Measurements from ENCODE around the gene SDHB.

SDHB gene

GRCh38 chr1:17045634-17046333 lies 8.0 kb downstream of the SDHB start:
- no peak overlapping the region for H2AFZ ChIP-seq (ENCODE audit: low read depth, low read length)
- H3K9me3 ChIP-seq (ENCODE audit: insufficient read depth, low read length), result no peaks in the 10 kb centered on the region
- 0 out of 2 replicates have a peak overlapping the region, but pooled peaks have one; percentile 23 for H3K9ac ChIP-seq (ENCODE audit: low read length)
- H3K36me3 ChIP-seq (replicated peaks; ENCODE audit: low read depth, low read length), result peaks cover 9% of the 10 kb centered on the region
- H3K4me2 ChIP-seq (ENCODE audit: low read length), result peak overlapping the region; percentile 51
- peak overlapping the region; percentile 25; the same call in 1 of the 2 replicates for H3K4me3 ChIP-seq (ENCODE audit: low read length)
- no peak overlapping the region for H3K27ac ChIP-seq (ENCODE audit: low read length)
- peaks cover 8% of the 10 kb centered on the region; the same call in 1 of the 2 replicates for H3K79me2 ChIP-seq (ENCODE audit: low read length)
- no peaks in the 10 kb centered on the region for H3K27me3 ChIP-seq (ENCODE audit: low read depth, low read length)
- no peaks in the 10 kb centered on the region for H4K20me1 ChIP-seq (ENCODE audit: insufficient read depth, low read length)
- no peak for TF ChIP-seq EZH2phosphoT487 (IDR thresholded peaks at IDR 0.05; ENCODE audit: low read depth)
- TF ChIP-seq, protein P1, sequence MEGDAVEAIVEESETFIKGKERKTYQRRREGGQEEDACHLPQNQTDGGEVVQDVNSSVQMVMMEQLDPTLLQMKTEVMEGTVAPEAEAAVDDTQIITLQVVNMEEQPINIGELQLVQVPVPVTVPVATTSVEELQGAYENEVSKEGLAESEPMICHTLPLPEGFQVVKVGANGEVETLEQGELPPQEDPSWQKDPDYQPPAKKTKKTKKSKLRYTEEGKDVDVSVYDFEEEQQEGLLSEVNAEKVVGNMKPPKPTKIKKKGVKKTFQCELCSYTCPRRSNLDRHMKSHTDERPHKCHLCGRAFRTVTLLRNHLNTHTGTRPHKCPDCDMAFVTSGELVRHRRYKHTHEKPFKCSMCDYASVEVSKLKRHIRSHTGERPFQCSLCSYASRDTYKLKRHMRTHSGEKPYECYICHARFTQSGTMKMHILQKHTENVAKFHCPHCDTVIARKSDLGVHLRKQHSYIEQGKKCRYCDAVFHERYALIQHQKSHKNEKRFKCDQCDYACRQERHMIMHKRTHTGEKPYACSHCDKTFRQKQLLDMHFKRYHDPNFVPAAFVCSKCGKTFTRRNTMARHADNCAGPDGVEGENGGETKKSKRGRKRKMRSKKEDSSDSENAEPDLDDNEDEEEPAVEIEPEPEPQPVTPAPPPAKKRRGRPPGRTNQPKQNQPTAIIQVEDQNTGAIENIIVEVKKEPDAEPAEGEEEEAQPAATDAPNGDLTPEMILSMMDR (IDR thresholded peaks at IDR 0.05; ENCODE audit: low read depth, low read length), result peak; percentile 67
- H3K4me1 ChIP-seq (ENCODE audit: low read length), result peaks cover 3% of the 10 kb centered on the region

DNA sequence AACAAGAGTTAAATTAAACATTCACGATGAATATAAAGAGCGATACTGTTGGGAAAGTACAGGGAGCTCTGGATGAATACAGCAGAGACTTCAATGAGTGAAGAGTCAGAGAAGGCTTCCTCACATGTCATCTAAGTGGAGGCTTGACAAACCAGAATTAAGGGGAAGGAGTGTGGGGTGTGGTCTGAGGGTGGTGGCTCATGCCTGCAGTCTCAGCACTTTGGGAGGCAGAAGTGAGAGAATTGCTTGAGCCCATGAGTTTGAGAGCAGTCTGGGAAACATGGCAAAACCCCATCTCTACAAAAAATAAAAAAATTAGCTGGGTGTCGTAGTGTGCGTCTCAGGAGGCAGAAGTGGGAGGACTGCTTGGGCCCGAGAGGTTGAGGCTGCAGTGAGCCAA lies 8.7 kb downstream of the SDHB start:
- Histone ChIP-seq H3K36me3 (replicated peaks; ENCODE audit: low read depth, low read length) (peaks cover 9% of the 10 kb centered on the region), H3K4me2 (ENCODE audit: low read length) (no peak overlapping the region), H2AFZ (ENCODE audit: low read depth, low read length) (no peak overlapping the region), H3K9ac (ENCODE audit: low read length) (no peak overlapping the region), H3K4me1 (ENCODE audit: low read length) (peaks cover 3% of the 10 kb centered on the region), H3K9me3 (ENCODE audit: insufficient read depth, low read length) (no peaks in the 10 kb centered on the region), H4K20me1 (ENCODE audit: insufficient read depth, low read length) (no peaks in the 10 kb centered on the region), H3K27ac (ENCODE audit: low read length) (no peak overlapping the region), H3K27me3 (ENCODE audit: low read depth, low read length) (no peaks in the 10 kb centered on the region), H3K79me2 (ENCODE audit: low read length) (peaks cover 6% of the 10 kb centered on the region; the same call in 1 of the 2 replicates), H3K4me3 (ENCODE audit: low read length) (no peak overlapping the region)
- TF ChIP-seq, protein P1 (IDR thresholded peaks at IDR 0.05; ENCODE audit: low read depth, low read length), result no peak
- TF ChIP-seq EZH2phosphoT487 (IDR thresholded peaks at IDR 0.05; ENCODE audit: low read depth), result no peak

DNA sequence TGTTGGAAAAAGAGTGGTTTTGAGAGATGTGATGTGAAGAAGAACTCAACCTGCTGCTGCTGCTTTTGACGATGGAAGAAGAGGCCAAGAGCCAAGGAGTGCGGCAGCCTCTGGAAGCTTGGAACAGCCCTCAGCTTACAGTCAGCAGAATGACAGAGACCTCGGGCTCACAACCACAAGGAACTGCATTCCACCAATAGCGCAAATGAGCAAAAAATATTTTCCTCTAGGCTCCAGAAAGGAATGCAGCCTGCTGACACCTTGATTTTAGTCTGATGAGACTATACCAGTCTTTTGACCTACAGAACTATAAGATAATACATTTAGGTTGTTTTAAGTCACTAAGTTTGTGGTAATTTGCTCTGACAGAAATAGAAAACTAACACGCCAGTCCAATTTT lies 10.2 kb downstream of the SDHB start:
- no peaks in the 10 kb centered on the region for H4K20me1 ChIP-seq (ENCODE audit: insufficient read depth, low read length)
- H3K9ac ChIP-seq (ENCODE audit: low read length), result no peak overlapping the region
- no peak overlapping the region for H3K4me2 ChIP-seq (ENCODE audit: low read length)
- no peak overlapping the region for H3K4me3 ChIP-seq (ENCODE audit: low read length)
- peaks cover 3% of the 10 kb centered on the region for H3K4me1 ChIP-seq (ENCODE audit: low read length)
- peaks cover 13% of the 10 kb centered on the region for H3K36me3 ChIP-seq (replicated peaks; ENCODE audit: low read depth, low read length)
- H2AFZ ChIP-seq (ENCODE audit: low read depth, low read length), result no peak overlapping the region
- TF ChIP-seq EZH2phosphoT487 (IDR thresholded peaks at IDR 0.05; ENCODE audit: low read depth), result no peak
- TF ChIP-seq, protein P1 (IDR thresholded peaks at IDR 0.05; ENCODE audit: low read depth, low read length), result no peak
- no peaks in the 10 kb centered on the region for H3K27me3 ChIP-seq (ENCODE audit: low read depth, low read length)
- no peak overlapping the region for H3K27ac ChIP-seq (ENCODE audit: low read length)
- peaks cover 4% of the 10 kb centered on the region; the same call in 1 of the 2 replicates for H3K79me2 ChIP-seq (ENCODE audit: low read length)
- H3K9me3 ChIP-seq (ENCODE audit: insufficient read depth, low read length), result no peaks in the 10 kb centered on the region

DNA sequence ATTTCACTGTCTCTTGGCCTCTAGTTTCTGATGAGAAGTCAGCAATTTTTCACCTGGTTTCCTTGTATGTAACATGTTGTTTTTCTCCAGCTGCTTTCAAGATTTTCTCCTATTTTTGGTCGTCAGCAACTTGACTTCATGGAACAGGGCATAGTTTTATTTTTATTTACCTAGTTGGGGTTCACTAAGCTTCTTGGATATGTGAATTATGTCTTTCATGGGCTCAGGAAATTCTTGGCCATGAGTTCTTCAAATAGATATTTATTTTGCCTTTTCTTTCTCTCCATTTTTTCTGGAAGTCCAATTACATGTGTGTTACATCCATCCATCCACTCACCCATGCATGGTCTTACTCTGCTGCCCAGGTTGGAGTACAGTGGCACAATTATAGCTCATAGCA lies 13.7 kb downstream of the SDHB start:
- Histone ChIP-seq H3K79me2 (ENCODE audit: low read length) (no peaks in the 10 kb centered on the region), H3K4me3 (ENCODE audit: low read length) (no peak overlapping the region), H4K20me1 (ENCODE audit: insufficient read depth, low read length) (no peaks in the 10 kb centered on the region), H3K27me3 (ENCODE audit: low read depth, low read length) (no peaks in the 10 kb centered on the region), H3K4me2 (ENCODE audit: low read length) (no peak overlapping the region), H2AFZ (ENCODE audit: low read depth, low read length) (no peak overlapping the region), H3K27ac (ENCODE audit: low read length) (no peak overlapping the region), H3K4me1 (ENCODE audit: low read length) (no peaks in the 10 kb centered on the region), H3K9me3 (ENCODE audit: insufficient read depth, low read length) (no peaks in the 10 kb centered on the region), H3K9ac (ENCODE audit: low read length) (no peak overlapping the region), H3K36me3 (replicated peaks; ENCODE audit: low read depth, low read length) (peaks cover 13% of the 10 kb centered on the region)
- TF ChIP-seq, protein P1 (IDR thresholded peaks at IDR 0.05; ENCODE audit: low read depth, low read length), result no peak
- no peak for TF ChIP-seq EZH2phosphoT487 (IDR thresholded peaks at IDR 0.05; ENCODE audit: low read depth)

Data from OCI-LY3 (cell line).